NT2/D1 (cell line): ENCODE data around the gene SP140L.
"Not testable (repeated sequence)": the region's sequence is repeated elsewhere in the genome, so short reads cannot be mapped to it uniquely, and the experiment has no call there.

Source experiments
- DNase-seq: peaks from one replicate; pipeline ENCODE4 v3.0.0-alpha.2; 2011; ENCODE audit warnings: low read depth, low spot score
- H3K27me3 ChIP-seq: 2 replicates; pipeline ENCODE4 v1.6.0; 2011; ENCODE audit warnings: mild to moderate bottlenecking; ENCODE audit not compliant: insufficient read length, insufficient read depth
- H3K36me3 ChIP-seq: 2 replicates; pipeline ENCODE4 v1.6.1; 2011; ENCODE audit warnings: mild to moderate bottlenecking, low read length, mixed read lengths; ENCODE audit not compliant: insufficient read depth, insufficient read length
- H3K4me1 ChIP-seq: 2 replicates; pipeline ENCODE4 v1.5.1; 2011; ENCODE audit not compliant: insufficient read depth, insufficient read length
- H3K4me3 ChIP-seq: 2 replicates; pipeline ENCODE4 v1.5.1; 2011; ENCODE audit warnings: low read depth; ENCODE audit not compliant: insufficient read length
- H3K9ac ChIP-seq: 2 replicates; pipeline ENCODE4 v1.6.0; 2011; ENCODE audit warnings: low read depth; ENCODE audit not compliant: insufficient read length
- H3K9me3 ChIP-seq: 2 replicates; pipeline ENCODE4 v1.5.1; 2011; ENCODE audit warnings: mild to moderate bottlenecking, low read length; ENCODE audit not compliant: insufficient read depth
- SUZ12 ChIP-seq: IDR thresholded peaks from 2 replicates; pipeline ENCODE4 v1.6.1; 2011; ENCODE audit not compliant: insufficient read length, insufficient read depth; ENCODE audit errors: extremely low read depth
- YY1 ChIP-seq: IDR thresholded peaks from 2 replicates; pipeline ENCODE4 v1.6.1; 2011; ENCODE audit not compliant: insufficient read length, insufficient read depth
- ZNF274 ChIP-seq: IDR thresholded peaks from 2 replicates; pipeline ENCODE4 v1.6.1; 2011; ENCODE audit warnings: mild to moderate bottlenecking, low read depth, low read length

SP140L gene

DNA sequence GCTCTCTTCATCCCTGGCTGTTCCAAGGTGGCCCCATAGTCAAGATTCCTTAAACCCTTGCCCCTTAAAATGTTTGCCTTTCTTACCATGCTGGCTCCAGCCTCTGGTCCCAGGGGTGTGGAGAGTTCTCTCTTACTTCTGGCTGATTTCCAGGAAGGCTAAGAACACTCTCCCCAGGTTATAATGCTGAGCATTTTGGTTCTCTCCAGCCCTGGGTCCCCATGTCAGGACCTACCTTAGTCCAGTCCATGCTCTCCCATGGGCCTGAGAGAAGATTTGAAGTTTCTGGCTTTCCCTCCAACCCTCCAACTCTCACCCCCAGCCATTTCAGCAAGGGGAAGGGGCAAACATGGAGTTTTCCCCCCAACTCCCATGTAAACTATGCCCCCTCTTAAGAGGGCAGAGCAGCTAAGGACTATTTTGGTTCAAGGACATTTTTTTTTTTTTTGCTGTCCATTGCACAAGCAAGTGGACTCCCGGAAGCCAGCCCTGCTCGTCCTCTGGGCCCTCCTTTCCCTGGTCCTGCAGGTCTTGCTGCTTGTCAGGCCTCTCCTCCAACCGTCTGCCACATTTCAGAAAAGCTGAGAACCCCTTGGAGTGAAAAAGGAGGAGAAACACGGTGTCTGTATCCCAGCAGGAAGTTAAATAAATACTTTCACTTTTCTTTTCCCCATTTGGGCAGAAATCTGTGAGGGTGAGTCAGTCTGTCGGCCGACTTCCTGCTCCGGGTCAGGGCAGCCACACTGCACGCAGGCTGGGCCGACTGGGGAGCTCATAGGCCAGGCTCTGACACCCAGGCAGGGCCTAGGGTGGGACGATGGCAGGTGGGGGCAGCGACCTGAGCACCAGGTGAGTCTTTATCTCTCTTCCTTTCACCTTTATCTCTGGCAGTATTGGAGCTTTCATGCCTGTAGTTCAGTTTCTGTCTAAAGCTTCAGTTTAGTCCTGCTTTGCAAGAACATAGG is at the start of gene SP140L:
Gene SP140L, plus strand, starts transcription at position 741 of the 965 bp plus-strand sequence. Its CDS starts 77 bp downstream, at position 818.
- Histone ChIP-seq H3K36me3 (no peaks in the 10 kb centered on the region), H3K27me3 (no peaks in the 10 kb centered on the region), H3K9me3 (peaks cover 22% of the 10 kb centered on the region), H3K9ac (no peak within 1 kb of the TSS), H3K4me3 (no peak within 1 kb of the TSS), H3K4me1 (no peaks in the 10 kb centered on the region)
- TF ChIP-seq ZNF274 (no peak), YY1 (no peak), SUZ12 (no peak)
- no peak for DNase-seq

DNA sequence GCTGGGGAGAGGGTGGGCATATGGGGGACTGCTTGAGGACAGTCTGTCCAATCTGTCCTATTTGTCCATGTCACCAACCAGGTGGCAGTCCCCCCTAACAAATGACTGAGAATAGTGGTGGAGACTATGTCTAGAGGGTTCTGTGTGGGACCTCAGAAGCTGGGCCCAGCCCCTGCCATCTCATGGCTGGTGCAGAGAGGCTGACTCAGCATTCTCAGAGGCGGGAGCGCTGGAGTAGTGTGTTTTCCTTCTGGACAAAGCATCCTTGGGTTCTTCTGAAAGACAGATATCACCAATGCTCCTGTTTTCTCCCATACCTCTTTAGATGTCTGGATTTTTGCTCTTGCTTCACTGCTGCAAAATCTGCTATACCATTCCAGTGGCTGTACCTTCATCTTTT is 44.1 kb upstream of the SP140L start:
- TF ChIP-seq YY1 (no peak), SUZ12 (no peak), ZNF274 (no peak)
- no peaks in the 10 kb centered on the region for H3K27me3 ChIP-seq
- H3K36me3 ChIP-seq, result no peaks in the 10 kb centered on the region
- H3K9ac ChIP-seq, result no peak overlapping the region
- no peak overlapping the region for H3K4me3 ChIP-seq
- no peak for DNase-seq
- H3K4me1 ChIP-seq, result no peaks in the 10 kb centered on the region
- no peaks in the 10 kb centered on the region for H3K9me3 ChIP-seq

DNA sequence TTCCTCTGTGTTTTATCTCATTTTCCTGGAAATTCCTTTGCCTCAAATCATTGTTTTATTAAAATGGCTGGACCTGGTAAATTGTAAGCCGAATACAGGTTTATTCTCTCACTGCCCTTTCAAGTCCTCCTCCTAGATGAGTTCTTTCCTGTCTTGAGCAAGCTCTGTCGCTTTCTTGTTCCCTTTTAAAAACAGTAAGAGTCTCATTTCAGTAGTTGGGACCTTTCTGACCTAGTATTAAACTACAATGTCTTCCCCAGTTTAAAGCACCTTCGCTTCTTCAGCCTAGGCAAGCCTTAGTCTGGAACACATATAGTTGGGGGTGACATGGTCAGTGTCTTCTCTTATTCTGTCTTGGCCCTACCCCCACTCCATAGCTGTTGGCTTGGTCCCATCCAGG is 40.9 kb upstream of the SP140L start:
- Histone ChIP-seq H3K36me3 (no peaks in the 10 kb centered on the region), H3K4me1 (no peaks in the 10 kb centered on the region), H3K9me3 (no peaks in the 10 kb centered on the region), H3K4me3 (no peak overlapping the region), H3K9ac (no peak overlapping the region), H3K27me3 (no peaks in the 10 kb centered on the region)
- no peak for DNase-seq
- no peak for TF ChIP-seq SUZ12
- TF ChIP-seq ZNF274, result no peak
- no peak for TF ChIP-seq YY1

DNA sequence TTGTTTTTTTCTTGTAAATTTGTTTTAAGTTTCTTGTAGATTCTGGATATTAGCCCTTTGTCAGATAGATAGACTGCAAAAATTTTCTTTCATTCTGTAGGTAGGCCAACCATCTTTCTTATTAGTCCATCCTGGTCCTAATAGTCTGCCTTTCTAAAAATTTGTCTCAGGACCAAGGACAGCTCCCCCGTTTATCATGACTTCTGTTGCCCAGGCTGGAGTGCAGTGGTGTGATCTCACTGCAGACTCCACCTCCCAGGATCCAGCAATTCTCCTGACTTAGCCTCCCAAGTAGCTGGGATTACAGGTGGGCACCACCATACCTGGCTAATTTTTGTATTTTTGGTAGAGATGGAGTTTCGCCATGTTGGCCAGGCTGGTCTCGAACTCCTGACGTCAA is 37.7 kb upstream of the SP140L start:
- not testable (repeated sequence) for H3K9ac ChIP-seq, H3K27me3 ChIP-seq, H3K4me1 ChIP-seq, H3K4me3 ChIP-seq, DNase-seq, H3K36me3 ChIP-seq, H3K9me3 ChIP-seq

DNA sequence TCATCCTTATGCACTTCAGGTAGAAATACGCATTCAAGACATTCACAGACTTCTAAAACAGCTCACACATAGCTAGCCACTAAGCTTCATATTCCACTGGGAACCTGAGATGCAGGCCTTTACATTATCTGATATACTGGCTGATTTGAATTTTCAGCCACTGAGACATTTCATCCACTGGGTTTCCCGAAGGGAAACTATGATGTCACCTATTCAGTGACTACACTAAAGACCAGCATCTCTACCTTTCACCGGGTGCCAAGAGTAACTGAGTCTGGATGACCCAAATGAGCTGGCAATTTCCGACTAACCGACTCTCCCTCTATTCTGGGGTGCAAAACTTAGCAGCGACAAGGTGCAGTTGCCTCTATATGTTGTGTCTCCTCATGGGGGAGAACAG is 31.8 kb upstream of the SP140L start:
- no peaks in the 10 kb centered on the region for H3K36me3 ChIP-seq
- peaks cover 12% of the 10 kb centered on the region; the same call in 1 of the 2 replicates for H3K9me3 ChIP-seq
- H3K4me1 ChIP-seq, result no peaks in the 10 kb centered on the region
- no peaks in the 10 kb centered on the region for H3K27me3 ChIP-seq
- H3K4me3 ChIP-seq, result no peak overlapping the region
- DNase-seq, result no peak
- TF ChIP-seq YY1 (no peak), ZNF274 (no peak), SUZ12 (no peak)
- no peak overlapping the region for H3K9ac ChIP-seq

DNA sequence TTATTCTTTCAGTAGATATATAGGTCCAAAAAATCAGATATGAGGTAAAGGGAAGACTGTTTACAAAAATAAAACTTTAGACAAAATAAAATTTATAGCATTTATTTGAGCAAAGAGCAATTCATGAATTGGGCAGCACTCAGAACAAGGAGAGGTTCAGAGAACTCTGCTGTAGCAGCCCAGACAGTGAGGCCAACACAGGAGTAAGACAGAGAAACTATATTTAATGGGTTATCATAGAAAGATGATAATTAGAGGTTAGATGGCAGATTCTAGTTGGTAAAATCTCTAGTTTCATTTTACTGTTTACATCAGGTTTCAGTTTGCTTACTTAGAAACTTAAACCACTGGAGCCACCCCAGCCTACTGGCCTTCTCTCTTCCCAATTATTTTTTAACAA is 30.1 kb upstream of the SP140L start:
- Histone ChIP-seq H3K9ac (no peak overlapping the region), H3K4me1 (no peaks in the 10 kb centered on the region), H3K9me3 (peaks cover 12% of the 10 kb centered on the region; the same call in 1 of the 2 replicates), H3K36me3 (no peaks in the 10 kb centered on the region), H3K27me3 (no peaks in the 10 kb centered on the region), H3K4me3 (no peak overlapping the region)
- TF ChIP-seq ZNF274, result no peak
- no peak for DNase-seq

DNA sequence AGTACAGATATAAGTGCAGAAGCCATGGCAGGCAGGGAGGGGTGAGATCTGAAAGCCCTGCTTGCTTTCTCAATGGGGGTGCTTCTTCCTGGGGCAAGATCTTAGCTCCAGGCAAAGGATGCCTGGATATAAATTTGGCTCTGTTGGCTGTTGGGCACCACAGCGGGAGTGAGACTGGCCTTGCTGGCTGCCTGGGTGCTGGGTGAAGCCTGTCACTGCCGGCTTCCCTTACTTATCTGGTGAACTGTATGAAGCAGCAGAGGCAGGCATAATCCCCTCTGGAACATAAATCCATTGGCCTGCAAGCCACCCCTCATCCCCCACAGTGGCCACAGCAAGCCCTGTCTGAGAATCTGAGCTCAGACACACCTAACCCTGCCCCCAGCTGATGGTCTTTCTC is 27.4 kb upstream of the SP140L start:
- TF ChIP-seq YY1 (no peak), ZNF274 (no peak)
- no peaks in the 10 kb centered on the region for H3K27me3 ChIP-seq
- no peaks in the 10 kb centered on the region for H3K36me3 ChIP-seq
- H3K9me3 ChIP-seq, result peaks cover 12% of the 10 kb centered on the region; the same call in 1 of the 2 replicates
- no peak overlapping the region for H3K9ac ChIP-seq
- no peak overlapping the region for H3K4me3 ChIP-seq
- no peaks in the 10 kb centered on the region for H3K4me1 ChIP-seq
- no peak for DNase-seq
